Activated naive CD8-positive, alpha-beta T cell treated with anti-CD3 and anti-CD28 coated beads, Interleukin-2, amount 10 ng/mL, durations not matched to agents 7 days and 5 days (primary cell): Measurements from ENCODE around the gene MYL6. TPM values are rescaled to one million over a fixed set of nuclear protein-coding genes. Genes with fewer than 3 reads are reported as not detected.
A peak's percentile ranks its signal among the peaks of the same experiment; 100 is the strongest.

Source experiments
- ATAC-seq: fragments of 150-1000 bp; cut with Tn5 transposase; one replicate; pipeline ENCODE4 v1.10.0; 2021; ENCODE audit warnings: low read depth, moderate library complexity
- POLR2A ChIA-PET: fragments of 350-600 bp; sonication (Branson Sonifier 250); formaldehyde crosslinking; loops from one replicate; lab custom pipeline; 2021; ENCODE audit warnings: antibody characterized with exemption; lab: Charles Lee
- DNase-seq: peaks from one replicate; pipeline ENCODE4 v3.0.0; 2021
- H3K27ac Mint-ChIP-seq: one replicate; pipeline ENCODE4 v1.8.0; 2022; ENCODE audit warnings: mild to moderate bottlenecking, mixed read lengths
- H3K27me3 Mint-ChIP-seq: one replicate; pipeline ENCODE4 v1.8.0; 2022; ENCODE audit warnings: mild to moderate bottlenecking, moderate library complexity, mixed read lengths
- H3K36me3 Mint-ChIP-seq: one replicate; pipeline ENCODE4 v1.8.0; 2021; ENCODE audit warnings: mild to moderate bottlenecking, mixed read lengths
- H3K4me1 Mint-ChIP-seq: one replicate; pipeline ENCODE4 v1.8.0; 2021; ENCODE audit warnings: mixed read lengths
- H3K4me3 Mint-ChIP-seq: one replicate; pipeline ENCODE4 v1.8.0; 2022; ENCODE audit warnings: mild to moderate bottlenecking, moderate library complexity, mixed read lengths
- H3K9me3 Mint-ChIP-seq: one replicate; pipeline ENCODE4 v1.8.0; 2021; ENCODE audit warnings: mixed read lengths
- total RNA-seq, 2 experiments: library from RNA; stranded (reverse); gene quantifications; one replicate each; pipeline ENCODE4 v1.2.3, GENCODE V29; 2021

MYL6 gene
- total RNA-seq, 2 experiments from 2014 or later, result 1,083 to 1,169 TPM

- Mint-ChIP-seq H3K4me3 (peak overlapping the region; percentile 29), H3K9me3 (no peaks in the 10 kb centered on the region), H3K27ac (peak overlapping the region; percentile 88), H3K36me3 (peaks cover 68% of the 10 kb centered on the region), H3K27me3 (no peaks in the 10 kb centered on the region), H3K4me1 (peaks cover 57% of the 10 kb centered on the region)
- no peak for ATAC-seq
- DNase-seq, result no peak
- POLR2A ChIA-PET, result interaction anchor here (0.6 to 4.2 kb wide), 9 partner anchors 9 to 178 kb away, joined by 3 to 36 read pairs (median 4); partner anchors contain the start of genes CNPY2, ESYT1, MYL6 and MYL6B
Measured at GRCh38 chr12:56137853-56138571, 20.1 kb upstream of the MYL6 start.

GRCh38 chr12:56141946-56142784 lies 16.0 kb upstream of the MYL6 start:
- H3K36me3 Mint-ChIP-seq, result peaks cover 64% of the 10 kb centered on the region
- no peaks in the 10 kb centered on the region for H3K9me3 Mint-ChIP-seq
- no peaks in the 10 kb centered on the region for H3K27me3 Mint-ChIP-seq
- peaks cover 57% of the 10 kb centered on the region for H3K4me1 Mint-ChIP-seq
- DNase-seq (no peak), ATAC-seq (no peak)
- H3K4me3 Mint-ChIP-seq, result no peak overlapping the region
- POLR2A ChIA-PET, result interaction anchor here (0.7 to 3.8 kb wide), 9 partner anchors 9 to 124 kb away, joined by 3 to 31 read pairs (median 3); partner anchors contain the start of genes ESYT1, MYL6, PA2G4 and SMARCC2
- H3K27ac Mint-ChIP-seq, result peak overlapping the region; percentile 37

GRCh38 chr12:56143217-56143616 lies 14.9 kb upstream of the MYL6 start:
- Mint-ChIP-seq H3K27ac (peak overlapping the region; percentile 82), H3K4me3 (peak overlapping the region; percentile 6), H3K36me3 (peaks cover 57% of the 10 kb centered on the region), H3K4me1 (peaks cover 47% of the 10 kb centered on the region), H3K27me3 (no peaks in the 10 kb centered on the region), H3K9me3 (no peaks in the 10 kb centered on the region)
- POLR2A ChIA-PET, result interaction anchor here (1.0 to 3.8 kb wide), 8 partner anchors 8 to 46 kb away, joined by 3 to 31 read pairs (median 6); partner anchors contain the start of genes ESYT1, PA2G4 and SMARCC2
- ATAC-seq (peak; percentile 28), DNase-seq (no peak)

GRCh38 chr12:56143870-56144269 lies 14.3 kb upstream of the MYL6 start:
- Mint-ChIP-seq H3K27me3 (no peaks in the 10 kb centered on the region), H3K27ac (peak overlapping the region; percentile 82), H3K36me3 (peaks cover 51% of the 10 kb centered on the region), H3K4me3 (no peak overlapping the region), H3K4me1 (peaks cover 40% of the 10 kb centered on the region), H3K9me3 (no peaks in the 10 kb centered on the region)
- POLR2A ChIA-PET, result interaction anchor here (0.7 to 3.8 kb wide), 7 partner anchors 8 to 45 kb away, joined by 3 to 31 read pairs (median 6); partner anchors contain the start of genes ESYT1, PA2G4 and SMARCC2
- no peak for ATAC-seq
- DNase-seq, result no peak

GRCh38 chr12:56145217-56145616 lies 12.9 kb upstream of the MYL6 start:
- Mint-ChIP-seq H3K36me3 (peaks cover 43% of the 10 kb centered on the region), H3K9me3 (no peaks in the 10 kb centered on the region), H3K27ac (peak overlapping the region; percentile 34), H3K27me3 (no peaks in the 10 kb centered on the region), H3K4me3 (no peak overlapping the region), H3K4me1 (peaks cover 36% of the 10 kb centered on the region)
- POLR2A ChIA-PET, result interaction anchor here (0.6 to 2.3 kb wide), 3 partner anchors 12 to 44 kb away, joined by 3 to 7 read pairs (median 6); partner anchors contain the start of gene SMARCC2
- DNase-seq (no peak), ATAC-seq (no peak)

GRCh38 chr12:56146492-56147460 lies 11.4 kb upstream of the MYL6 start:
- ATAC-seq, result no peak
- Mint-ChIP-seq H3K9me3 (no peaks in the 10 kb centered on the region), H3K4me1 (peaks cover 38% of the 10 kb centered on the region), H3K27me3 (no peaks in the 10 kb centered on the region), H3K4me3 (no peak overlapping the region), H3K27ac (peak overlapping the region; percentile 8), H3K36me3 (peaks cover 32% of the 10 kb centered on the region)
- POLR2A ChIA-PET, result interaction anchor here (0.6 kb wide), 2 partner anchors 7 to 199 kb away, joined by 3 to 4 read pairs; no protein-coding TSS in a partner anchor
- DNase-seq, result no peak

- POLR2A ChIA-PET, result interaction anchor here (0.6 to 4.7 kb wide), 7 partner anchors 10 to 478 kb away, joined by 4 to 67 read pairs (median 5); partner anchors contain the start of genes ESYT1, MYL6 and ZC3H10
- peak overlapping the region; percentile 100 for H3K27ac Mint-ChIP-seq
- peaks cover 12% of the 10 kb centered on the region for H3K36me3 Mint-ChIP-seq
- ATAC-seq (no peak), DNase-seq (no peak)
- H3K9me3 Mint-ChIP-seq, result no peaks in the 10 kb centered on the region
- peaks cover 36% of the 10 kb centered on the region for H3K4me1 Mint-ChIP-seq
- H3K4me3 Mint-ChIP-seq, result peak overlapping the region; percentile 95
- H3K27me3 Mint-ChIP-seq, result no peaks in the 10 kb centered on the region
Measured at GRCh38 chr12:56150563-56150962, 7.6 kb upstream of the MYL6 start.

- Mint-ChIP-seq H3K27me3 (no peaks in the 10 kb centered on the region), H3K4me1 (peaks cover 35% of the 10 kb centered on the region), H3K27ac (peak overlapping the region; percentile 100), H3K36me3 (peaks cover 14% of the 10 kb centered on the region), H3K4me3 (peak overlapping the region; percentile 95), H3K9me3 (no peaks in the 10 kb centered on the region)
- DNase-seq (peak; percentile 76), ATAC-seq (peak; percentile 71)
- POLR2A ChIA-PET, result interaction anchor here (0.8 to 4.7 kb wide), 14 partner anchors 8 to 477 kb away, joined by 3 to 67 read pairs (median 6); partner anchors contain the start of genes ESYT1, MYL6, PA2G4 and PYM1
Measured at GRCh38 chr12:56151672-56152131, 6.5 kb upstream of the MYL6 start.

- H3K36me3 Mint-ChIP-seq, result peaks cover 15% of the 10 kb centered on the region
- H3K27ac Mint-ChIP-seq, result peak within 1 kb of the TSS; percentile 100
- peaks cover 33% of the 10 kb centered on the region for H3K4me1 Mint-ChIP-seq
- DNase-seq (peak; percentile 93), ATAC-seq (peak; percentile 90)
- peak within 1 kb of the TSS; percentile 95 for H3K4me3 Mint-ChIP-seq
- no peaks in the 10 kb centered on the region for H3K27me3 Mint-ChIP-seq
- POLR2A ChIA-PET, result interaction anchor here (0.8 to 4.7 kb wide), 13 partner anchors 9 to 225 kb away, joined by 3 to 67 read pairs (median 7); partner anchors contain the start of genes ESYT1, MYL6, PA2G4 and PYM1
- no peaks in the 10 kb centered on the region for H3K9me3 Mint-ChIP-seq
Measured at GRCh38 chr12:56152132-56152755, 5.9 kb upstream of the MYL6 start, which contains the start of gene MYL6B. Gene MYL6B, plus strand, starts transcription at chr12:56152587. Its CDS starts 1,332 bp downstream, at chr12:56153919.

- POLR2A ChIA-PET, result interaction anchor here (1.0 to 4.2 kb wide), 3 partner anchors 10 to 35 kb away, joined by 3 to 67 read pairs (median 8); partner anchors contain the start of genes ESYT1 and ZC3H10
- H3K4me1 Mint-ChIP-seq, result peaks cover 36% of the 10 kb centered on the region
- H3K9me3 Mint-ChIP-seq, result no peaks in the 10 kb centered on the region
- DNase-seq (no peak), ATAC-seq (no peak)
- H3K36me3 Mint-ChIP-seq, result peaks cover 17% of the 10 kb centered on the region
- H3K27me3 Mint-ChIP-seq, result no peaks in the 10 kb centered on the region
- H3K27ac Mint-ChIP-seq, result peak overlapping the region; percentile 100
- peak overlapping the region; percentile 95 for H3K4me3 Mint-ChIP-seq
Measured at GRCh38 chr12:56152756-56153677, 5.1 kb upstream of the MYL6 start.
